ENCODE results near the gene CENPVL3. TPM values are rescaled to one million over a fixed set of nuclear protein-coding genes. Genes with fewer than 3 reads are reported as not detected.
"Not testable (repeated sequence)": the region's sequence is repeated elsewhere in the genome, so short reads cannot be mapped to it uniquely, and the experiment has no call there.

The CENPVL3 gene
- total RNA-seq = 10 to 100 TPM in 1 of 2 donors, not detected in 1; 27.3 TPM

GRCh38 chrX:51618241-51619155 lies at the start of gene CENPVL3:
TSS of gene CENPVL3 (minus strand) at chrX:51618912. CDS start at chrX:51618873, 39 bp downstream.
- H3K36me3 ChIP-seq; DNase-seq (ENCODE audit: low spot score); H3K9me3 ChIP-seq; H3K4me3 ChIP-seq; H3K4me1 ChIP-seq (replicated peaks); intact Hi-C loops (cut with DNase I); H3K27ac ChIP-seq; H3K27me3 ChIP-seq (replicated peaks; ENCODE audit: insufficient read depth): not testable (repeated sequence)
- 0% methylated on average over 1 of the region's 81 CpGs for WGBS

DNA sequence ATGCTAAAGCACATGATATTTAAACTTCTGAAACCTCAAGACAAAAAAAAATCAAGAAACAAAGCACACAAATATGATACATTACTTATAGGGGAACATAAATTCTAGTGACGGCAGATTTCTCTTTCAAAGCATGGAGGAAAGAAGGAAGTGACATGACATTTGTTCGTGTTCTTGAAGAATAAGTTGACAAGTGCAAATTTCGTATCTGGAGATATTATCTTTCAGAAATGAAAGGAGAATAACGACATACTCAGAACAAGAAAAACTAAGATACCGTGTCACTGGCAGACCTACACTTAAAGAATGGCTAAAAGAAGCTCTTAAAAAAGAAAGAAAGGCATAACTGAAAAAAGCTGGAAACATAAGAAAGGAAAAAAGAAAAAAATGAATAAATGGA lies 47.3 kb upstream of the CENPVL3 start:
- no peak for DNase-seq (ENCODE audit: low spot score)
- Histone ChIP-seq H3K4me3 (no peak overlapping the region), H3K27ac (no peak overlapping the region), H3K36me3 (no peaks in the 10 kb centered on the region), H3K27me3 (replicated peaks; ENCODE audit: insufficient read depth) (no peaks in the 10 kb centered on the region), H3K9me3 (no peaks in the 10 kb centered on the region), H3K4me1 (replicated peaks) (no peaks in the 10 kb centered on the region)
- intact Hi-C loops (cut with DNase I) = no loop called here
- TF ChIP-seq POLR2A (IDR thresholded peaks at IDR 0.05) = no peak
- TF ChIP-seq POLR2AphosphoS5 (IDR thresholded peaks at IDR 0.05) = no peak
- TF ChIP-seq, protein P1, sequence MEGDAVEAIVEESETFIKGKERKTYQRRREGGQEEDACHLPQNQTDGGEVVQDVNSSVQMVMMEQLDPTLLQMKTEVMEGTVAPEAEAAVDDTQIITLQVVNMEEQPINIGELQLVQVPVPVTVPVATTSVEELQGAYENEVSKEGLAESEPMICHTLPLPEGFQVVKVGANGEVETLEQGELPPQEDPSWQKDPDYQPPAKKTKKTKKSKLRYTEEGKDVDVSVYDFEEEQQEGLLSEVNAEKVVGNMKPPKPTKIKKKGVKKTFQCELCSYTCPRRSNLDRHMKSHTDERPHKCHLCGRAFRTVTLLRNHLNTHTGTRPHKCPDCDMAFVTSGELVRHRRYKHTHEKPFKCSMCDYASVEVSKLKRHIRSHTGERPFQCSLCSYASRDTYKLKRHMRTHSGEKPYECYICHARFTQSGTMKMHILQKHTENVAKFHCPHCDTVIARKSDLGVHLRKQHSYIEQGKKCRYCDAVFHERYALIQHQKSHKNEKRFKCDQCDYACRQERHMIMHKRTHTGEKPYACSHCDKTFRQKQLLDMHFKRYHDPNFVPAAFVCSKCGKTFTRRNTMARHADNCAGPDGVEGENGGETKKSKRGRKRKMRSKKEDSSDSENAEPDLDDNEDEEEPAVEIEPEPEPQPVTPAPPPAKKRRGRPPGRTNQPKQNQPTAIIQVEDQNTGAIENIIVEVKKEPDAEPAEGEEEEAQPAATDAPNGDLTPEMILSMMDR (IDR thresholded peaks at IDR 0.05) = no peak
- 23% methylated on average over 5 of the region's 5 CpGs for WGBS

- 100% methylated on average over 2 of the region's 2 CpGs for WGBS
- no peak for DNase-seq (ENCODE audit: low spot score)
- TF ChIP-seq, protein P1 (IDR thresholded peaks at IDR 0.05) = no peak
- TF ChIP-seq POLR2A (IDR thresholded peaks at IDR 0.05) (no peak), POLR2AphosphoS5 (IDR thresholded peaks at IDR 0.05) (no peak)
- H3K27ac ChIP-seq = no peak overlapping the region
- H3K9me3 ChIP-seq = no peaks in the 10 kb centered on the region
- intact Hi-C loops (cut with DNase I) = no loop called here
- H3K36me3 ChIP-seq = no peaks in the 10 kb centered on the region
- H3K27me3 ChIP-seq (replicated peaks; ENCODE audit: insufficient read depth) = no peaks in the 10 kb centered on the region
- no peaks in the 10 kb centered on the region for H3K4me1 ChIP-seq (replicated peaks)
- H3K4me3 ChIP-seq = no peak overlapping the region
Observed at GRCh38 chrX:51643377-51643776, 24.7 kb upstream of the CENPVL3 start.

GRCh38 chrX:51641421-51642021 lies 22.8 kb upstream of the CENPVL3 start:
- Histone ChIP-seq H3K9me3 (no peaks in the 10 kb centered on the region), H3K4me1 (replicated peaks) (no peaks in the 10 kb centered on the region), H3K4me3 (no peak overlapping the region), H3K27me3 (replicated peaks; ENCODE audit: insufficient read depth) (no peaks in the 10 kb centered on the region), H3K27ac (no peak overlapping the region), H3K36me3 (no peaks in the 10 kb centered on the region)
- DNase-seq (ENCODE audit: low spot score) = no peak
- 24% methylated on average over 15 of the region's 19 CpGs for WGBS
- intact Hi-C loops (cut with DNase I) = no loop called here
- TF ChIP-seq POLR2AphosphoS5 (IDR thresholded peaks at IDR 0.05) (no peak), POLR2A (IDR thresholded peaks at IDR 0.05) (no peak)
- TF ChIP-seq, protein P1 (IDR thresholded peaks at IDR 0.05) = peak in 2 of 4 experiments; percentile 26 to 28

GRCh38 chrX:51636511-51636910 lies 17.8 kb upstream of the CENPVL3 start:
- H3K4me1 ChIP-seq (replicated peaks); H3K4me3 ChIP-seq; intact Hi-C loops (cut with DNase I); H3K27ac ChIP-seq; H3K27me3 ChIP-seq (replicated peaks; ENCODE audit: insufficient read depth); H3K9me3 ChIP-seq; DNase-seq (ENCODE audit: low spot score); H3K36me3 ChIP-seq: not testable (repeated sequence)
- whole genome bisulfite sequencing = 92% methylated on average over 7 of the region's 7 CpGs
